Activated T-cell treated with anti-CD3 and anti-CD28 coated beads, Interleukin-2, amount 50 U/mL, for 72 hours (primary cell): Measurements from ENCODE around the gene ASCC1. TPM values are rescaled to one million over a fixed set of nuclear protein-coding genes. Genes with fewer than 3 reads are reported as not detected.

Source experiments
- ATAC-seq, 2 donors: fragments of 150-1000 bp; cut with Tn5 transposase; replicated peaks in 1 of 2; 2 replicates each; pipeline ENCODE4 v1.10.0; 2021; ENCODE audit warnings: moderate library complexity in 2 of 2, mild to moderate bottlenecking in 1 of 2
- DNase-seq, 2 donors: peaks; one replicate each; pipeline ENCODE4 v3.0.0; 2021 to 2022; ENCODE audit warnings: mixed read lengths in 1 of 2
- H3K27ac Mint-ChIP-seq: one replicate; pipeline ENCODE4 v1.8.0; 2022; ENCODE audit warnings: mild to moderate bottlenecking, moderate library complexity, mixed read lengths
- H3K27me3 Mint-ChIP-seq: one replicate; pipeline ENCODE4 v1.8.0; 2022; ENCODE audit warnings: low read depth, mixed read lengths
- H3K36me3 Mint-ChIP-seq, 2 donors: one replicate each; pipeline ENCODE4 v1.8.0; 2022; ENCODE audit warnings: mixed read lengths in 2 of 2, mild to moderate bottlenecking in 1 of 2; ENCODE audit not compliant: insufficient read depth in 2 of 2
- H3K4me1 Mint-ChIP-seq: one replicate; pipeline ENCODE4 v1.8.0; 2022; ENCODE audit warnings: low read depth, mixed read lengths
- H3K4me3 Mint-ChIP-seq, 2 donors: one replicate each; pipeline ENCODE4 v1.8.0; 2022; ENCODE audit warnings: mild to moderate bottlenecking in 2 of 2, mixed read lengths in 2 of 2, moderate library complexity in 2 of 2
- H3K9me3 Mint-ChIP-seq, 2 donors: one replicate each; pipeline ENCODE4 v1.8.0; 2022; ENCODE audit warnings: mixed read lengths in 2 of 2
- total RNA-seq, 2 donors: library from RNA; stranded (reverse); gene quantifications; one replicate each; pipeline ENCODE4 v1.2.3, GENCODE V29; 2022

Gene ASCC1
- total RNA-seq, 2 donors from 2014 or later: 81.2 to 84.3 TPM

DNA sequence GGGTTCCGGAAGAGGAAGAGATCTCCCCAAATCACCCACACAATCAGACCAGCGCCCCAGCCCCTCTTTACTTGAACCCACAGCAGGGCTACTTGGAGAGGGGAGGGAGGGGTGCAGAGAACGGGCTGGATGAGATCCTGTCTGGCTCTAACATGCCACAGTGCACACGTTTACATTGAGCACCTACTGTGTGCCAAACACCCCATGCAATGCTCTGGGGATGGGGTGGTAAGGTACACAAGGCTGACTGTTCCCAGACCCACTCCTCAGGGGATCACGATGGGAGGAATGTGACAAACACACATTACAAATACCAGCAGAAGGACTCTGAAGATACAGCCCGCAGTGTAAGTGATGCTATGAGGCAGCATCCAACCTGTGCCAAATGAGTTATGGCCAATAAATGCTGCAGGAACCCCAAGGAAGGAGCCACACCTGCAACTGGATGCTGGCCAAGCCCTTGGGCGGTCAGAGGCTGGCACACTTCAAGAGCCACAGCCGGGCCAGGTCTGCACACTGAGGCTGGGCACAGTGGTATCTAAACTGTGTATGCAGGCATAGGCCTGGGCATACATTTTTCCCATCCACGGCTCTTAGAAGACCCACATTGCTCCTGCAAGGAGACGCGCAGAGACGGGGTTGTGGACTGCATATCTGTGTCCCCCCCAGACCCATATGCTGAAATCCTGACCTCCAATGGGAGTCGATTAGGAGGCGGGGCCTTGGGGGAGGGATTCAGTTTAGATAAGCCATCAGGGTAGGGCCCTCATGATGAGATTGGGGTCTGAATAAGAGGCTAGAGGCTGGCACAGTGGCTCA lies 134.1 kb downstream of the ASCC1 start:
- H3K4me1 Mint-ChIP-seq: peaks cover 95% of the 10 kb centered on the region
- DNase-seq (no peak), ATAC-seq (no peak)
- H3K4me3 Mint-ChIP-seq: peak overlapping the region; percentile 61 to 87
- H3K36me3 Mint-ChIP-seq: peaks cover 12 to 28% of the 10 kb centered on the region in 2 donors
- H3K27ac Mint-ChIP-seq: peak overlapping the region; percentile 89
- no peaks in the 10 kb centered on the region for H3K27me3 Mint-ChIP-seq
- no peaks in the 10 kb centered on the region for H3K9me3 Mint-ChIP-seq

DNA sequence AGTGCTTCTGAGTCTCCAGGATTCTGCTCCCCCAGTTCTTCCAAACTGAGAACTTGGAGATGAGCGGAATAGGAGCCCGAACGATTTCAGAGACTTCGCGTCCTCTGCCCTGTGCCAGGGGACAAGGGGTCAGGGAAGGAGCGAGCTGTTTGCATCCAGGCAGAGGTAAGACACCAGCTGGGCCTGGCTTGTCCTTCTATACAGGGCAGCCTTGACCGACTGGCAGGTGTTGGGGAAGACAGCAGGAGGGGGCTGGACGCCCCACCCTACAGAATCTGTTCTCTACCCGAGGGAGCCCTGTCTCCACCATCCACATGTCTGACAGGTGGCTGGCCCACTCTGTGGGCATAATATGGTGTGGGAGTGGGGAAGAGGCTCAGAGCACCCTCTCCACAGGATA lies 134.9 kb downstream of the ASCC1 start:
- peak overlapping the region; percentile 89 for H3K27ac Mint-ChIP-seq
- no peaks in the 10 kb centered on the region for H3K27me3 Mint-ChIP-seq
- peak overlapping the region; percentile 54 to 61 for H3K4me3 Mint-ChIP-seq
- ATAC-seq (no peak), DNase-seq (no peak)
- H3K4me1 Mint-ChIP-seq: peaks cover 97% of the 10 kb centered on the region
- no peaks in the 10 kb centered on the region for H3K9me3 Mint-ChIP-seq
- peaks cover 6 to 24% of the 10 kb centered on the region in 2 donors for H3K36me3 Mint-ChIP-seq

DNA sequence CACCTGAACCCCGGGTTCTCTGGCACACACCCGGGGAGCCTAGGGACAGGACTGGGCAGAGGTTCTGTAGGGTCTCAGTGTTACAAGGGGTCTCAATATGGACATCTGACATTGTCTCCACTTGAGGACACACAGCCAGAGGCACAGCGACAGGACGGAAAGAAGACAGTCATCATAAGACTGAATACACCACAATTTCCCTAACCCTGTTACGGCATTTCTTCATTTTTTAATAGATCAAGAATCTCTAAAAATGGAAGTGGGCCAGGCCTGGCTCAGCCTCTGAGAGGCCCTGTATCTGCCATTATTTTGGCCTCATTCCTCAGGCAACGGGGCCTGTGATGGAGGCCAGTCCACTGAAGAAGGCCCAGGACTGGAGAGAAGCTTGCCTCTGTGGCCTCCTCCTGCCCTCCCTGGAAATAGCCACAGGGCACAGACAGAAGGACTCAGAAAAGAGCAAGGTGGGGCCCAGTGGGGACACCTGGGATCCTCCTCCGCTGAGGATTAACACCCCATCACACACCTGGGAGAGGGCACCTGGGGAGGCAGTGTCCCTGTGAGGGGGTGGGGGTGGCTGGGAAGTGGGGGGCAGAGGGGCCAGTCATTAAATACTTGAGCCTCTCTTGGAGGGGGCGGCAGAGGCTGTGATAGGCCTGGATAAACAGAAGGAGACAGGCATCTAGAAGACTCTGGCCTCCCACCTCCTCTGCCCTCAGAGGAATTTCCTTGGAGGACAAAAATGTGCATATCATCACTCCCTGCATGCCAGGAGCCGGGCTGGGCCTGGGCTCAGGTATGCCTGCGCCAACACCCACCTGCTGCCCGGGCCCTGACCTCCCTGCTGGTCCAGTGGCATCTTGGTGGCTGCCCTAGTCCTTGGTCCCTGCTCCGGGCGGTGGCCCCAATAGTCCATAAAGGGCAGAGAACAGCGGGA lies 135.8 kb downstream of the ASCC1 start:
- H3K27ac Mint-ChIP-seq: peak overlapping the region; percentile 95
- ATAC-seq: no peak
- no peaks in the 10 kb centered on the region for H3K9me3 Mint-ChIP-seq
- DNase-seq: no peak
- H3K27me3 Mint-ChIP-seq: no peaks in the 10 kb centered on the region
- H3K36me3 Mint-ChIP-seq: peaks cover 3 to 20% of the 10 kb centered on the region in 2 donors
- peak overlapping the region; percentile 61 to 74 for H3K4me3 Mint-ChIP-seq
- peaks cover 97% of the 10 kb centered on the region for H3K4me1 Mint-ChIP-seq

DNA sequence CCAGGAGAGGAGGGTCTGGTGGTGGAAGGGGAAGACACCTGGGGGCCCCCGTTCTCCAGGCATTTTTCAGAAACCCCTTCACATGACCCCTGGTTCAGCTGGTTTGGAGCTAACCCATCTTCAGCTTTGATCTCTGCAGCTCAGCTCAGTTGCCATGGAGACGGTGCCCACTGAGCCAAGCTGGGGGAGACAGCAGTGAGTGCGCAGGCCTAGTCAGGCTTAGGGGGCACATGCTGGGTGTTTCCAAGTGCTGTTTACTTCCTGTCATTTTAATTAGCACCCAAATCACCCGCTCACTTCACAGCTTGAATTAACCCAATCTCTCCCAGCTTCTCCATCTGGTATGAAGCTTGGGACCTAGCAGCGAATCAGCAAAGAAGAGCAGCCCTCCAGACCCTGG lies 136.7 kb downstream of the ASCC1 start:
- Mint-ChIP-seq H3K27me3 (no peaks in the 10 kb centered on the region), H3K36me3 (peaks cover 3 to 17% of the 10 kb centered on the region in 2 donors), H3K9me3 (no peaks in the 10 kb centered on the region), H3K4me3 (peak overlapping the region; percentile 61 to 74), H3K27ac (peak overlapping the region; percentile 95), H3K4me1 (peaks cover 97% of the 10 kb centered on the region)
- peak; percentile 58 to 59 for DNase-seq
- peak; percentile 39 to 45 for ATAC-seq

DNA sequence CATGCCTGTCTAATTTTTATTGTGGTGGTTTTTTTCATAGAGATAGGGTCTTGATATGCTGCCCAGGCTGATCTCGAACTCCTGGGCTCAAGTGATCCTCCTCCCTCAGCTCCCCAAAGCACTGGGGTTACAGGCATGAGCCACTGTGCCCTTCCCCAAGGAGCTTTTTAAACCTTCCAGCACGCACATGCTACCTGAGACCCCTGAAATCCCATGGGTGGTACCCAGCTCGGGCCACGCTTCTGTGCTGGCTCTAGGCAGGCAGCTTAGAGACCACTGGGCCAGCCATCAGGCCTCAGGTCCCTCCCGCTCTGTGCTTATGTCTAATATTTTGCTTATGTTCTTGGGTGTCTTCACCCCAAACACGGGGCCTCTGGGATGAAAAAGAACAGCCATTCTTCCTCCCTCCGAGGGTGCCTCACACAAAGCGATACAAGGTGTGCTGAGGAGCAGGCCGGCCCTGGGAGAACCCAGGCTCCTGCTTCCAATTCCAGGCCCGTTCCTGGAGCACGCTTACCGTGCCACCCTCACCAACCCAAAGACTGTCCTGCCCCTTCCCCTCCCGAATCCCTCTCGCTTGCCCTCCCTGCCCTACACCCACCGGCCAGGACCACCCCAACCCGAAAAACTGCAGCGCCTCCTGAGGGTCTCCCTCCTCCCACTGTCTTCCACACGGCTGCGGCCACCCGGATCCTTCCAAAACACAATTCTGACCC lies 138.6 kb downstream of the ASCC1 start:
- H3K27ac Mint-ChIP-seq: peak overlapping the region; percentile 83
- H3K4me3 Mint-ChIP-seq: peak overlapping the region; percentile 41 to 70
- ATAC-seq (no peak), DNase-seq (no peak)
- H3K36me3 Mint-ChIP-seq: peaks cover 3 to 18% of the 10 kb centered on the region in 2 donors
- H3K9me3 Mint-ChIP-seq: no peaks in the 10 kb centered on the region
- H3K4me1 Mint-ChIP-seq: peaks cover 89% of the 10 kb centered on the region
- H3K27me3 Mint-ChIP-seq: no peaks in the 10 kb centered on the region

DNA sequence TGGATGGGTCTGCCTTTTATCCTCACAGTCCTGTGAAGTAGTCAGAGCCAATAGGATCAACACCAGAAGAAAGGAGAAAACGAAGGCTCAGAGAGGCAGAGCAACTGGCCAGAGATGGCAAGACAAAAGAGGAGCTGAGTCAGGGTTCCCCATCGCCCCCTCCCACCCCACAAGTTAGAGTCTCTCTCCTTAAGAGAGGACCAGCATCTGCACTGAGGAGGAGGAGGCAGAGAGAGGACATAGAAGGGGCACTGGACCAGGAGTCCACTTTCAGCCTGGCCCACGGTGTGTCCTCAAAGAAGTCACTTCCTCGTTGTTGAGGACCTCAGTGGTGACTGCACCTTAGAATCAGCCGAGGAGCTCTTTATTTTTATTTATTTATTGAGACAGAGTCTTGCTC lies 139.3 kb downstream of the ASCC1 start:
- H3K27ac Mint-ChIP-seq: peak overlapping the region; percentile 81
- H3K36me3 Mint-ChIP-seq: peaks cover 4 to 20% of the 10 kb centered on the region in 2 donors
- H3K4me1 Mint-ChIP-seq: peaks cover 87% of the 10 kb centered on the region
- ATAC-seq: no peak
- H3K4me3 Mint-ChIP-seq: peak overlapping the region; percentile 31 to 46
- no peaks in the 10 kb centered on the region for H3K9me3 Mint-ChIP-seq
- DNase-seq: no peak
- H3K27me3 Mint-ChIP-seq: no peaks in the 10 kb centered on the region

DNA sequence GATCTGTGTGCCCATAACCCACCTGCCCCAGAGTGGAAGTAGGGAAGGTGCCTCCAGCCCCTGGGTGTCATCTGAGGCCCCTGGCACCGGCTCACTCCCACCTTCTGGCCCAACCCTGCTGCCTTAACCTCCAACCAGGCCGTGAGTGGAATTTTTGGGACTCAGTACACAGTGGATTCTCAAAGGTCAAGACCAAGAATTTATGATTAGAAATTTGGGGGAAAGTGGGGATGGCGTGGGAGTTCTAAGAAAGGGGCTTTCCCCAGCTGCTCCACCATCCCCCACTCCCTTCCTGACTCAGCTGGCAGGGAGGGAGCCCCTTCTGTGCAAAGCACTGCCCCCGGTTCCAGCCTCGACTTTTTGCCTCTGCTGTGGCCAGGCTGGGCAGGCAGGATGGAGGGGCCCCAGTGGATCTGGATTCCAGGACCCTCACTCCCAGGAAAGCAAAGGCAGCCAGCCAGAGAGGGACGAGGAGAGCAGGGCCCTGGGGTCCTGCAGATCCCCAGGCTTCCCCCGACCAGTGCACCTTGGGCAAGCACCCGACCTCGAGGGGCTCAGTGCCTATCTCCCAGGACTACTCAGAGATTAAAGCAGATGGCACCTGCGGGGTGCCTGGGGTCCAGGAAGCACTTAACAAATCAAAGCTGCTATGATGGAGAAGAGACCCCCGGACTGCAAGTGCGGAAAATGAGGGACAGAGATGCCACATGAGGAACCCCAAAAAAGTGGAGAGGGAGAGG lies 140.5 kb downstream of the ASCC1 start:
- H3K4me1 Mint-ChIP-seq: peaks cover 86% of the 10 kb centered on the region
- ATAC-seq (peak; percentile 12 to 18), DNase-seq (peak in 1 of 2 donors; percentile 26)
- H3K27me3 Mint-ChIP-seq: no peaks in the 10 kb centered on the region
- H3K9me3 Mint-ChIP-seq: no peaks in the 10 kb centered on the region
- H3K4me3 Mint-ChIP-seq: peak overlapping the region; percentile 50 to 62
- H3K27ac Mint-ChIP-seq: peak overlapping the region; percentile 81
- H3K36me3 Mint-ChIP-seq: peaks cover 9 to 23% of the 10 kb centered on the region in 2 donors

DNA sequence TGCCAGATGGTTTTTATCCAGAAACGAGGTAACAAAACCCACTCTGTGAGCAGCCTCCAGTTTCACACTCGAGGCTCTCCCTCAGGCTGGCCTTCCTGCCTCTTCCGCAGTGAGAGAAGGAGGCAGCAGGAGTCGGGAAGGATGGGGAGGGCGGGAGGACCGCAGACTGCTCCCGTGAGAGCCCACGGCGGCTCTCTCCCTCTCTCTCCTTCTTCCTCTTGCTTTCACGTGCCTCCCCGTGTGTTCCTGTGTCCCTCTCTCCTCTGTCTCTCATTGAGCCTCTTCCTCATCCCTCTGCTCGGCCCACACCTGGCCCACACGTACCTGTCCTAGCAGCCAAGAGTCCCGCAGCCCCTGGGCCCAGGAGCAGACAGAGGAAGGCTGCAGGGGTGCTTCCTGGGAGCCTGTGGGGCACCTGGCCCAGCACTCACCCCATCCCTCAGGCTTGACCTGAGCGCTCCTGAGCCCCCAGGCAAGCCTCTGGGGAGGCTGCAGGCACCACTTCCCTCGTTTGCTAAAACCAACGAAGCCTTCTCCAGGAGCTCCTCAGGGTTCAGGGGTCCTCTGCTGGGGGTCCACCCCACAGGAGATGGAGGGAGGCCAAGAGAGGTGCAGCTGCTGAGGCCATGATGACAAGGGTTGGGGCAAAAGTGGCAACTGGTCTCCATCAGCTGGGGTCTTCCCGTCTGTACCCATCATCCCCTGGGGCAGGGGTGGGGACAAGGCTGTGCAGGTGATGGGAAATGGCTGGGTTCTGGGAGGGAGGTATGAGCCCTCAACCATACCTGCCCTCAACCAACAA lies 141.3 kb downstream of the ASCC1 start:
- peak overlapping the region in 1 of 2 donors; percentile 6 for H3K4me3 Mint-ChIP-seq
- H3K4me1 Mint-ChIP-seq: peaks cover 82% of the 10 kb centered on the region
- ATAC-seq (no peak), DNase-seq (no peak)
- no peaks in the 10 kb centered on the region for H3K27me3 Mint-ChIP-seq
- peak overlapping the region; percentile 77 for H3K27ac Mint-ChIP-seq
- no peaks in the 10 kb centered on the region for H3K9me3 Mint-ChIP-seq
- peaks cover 10 to 27% of the 10 kb centered on the region in 2 donors for H3K36me3 Mint-ChIP-seq

DNA sequence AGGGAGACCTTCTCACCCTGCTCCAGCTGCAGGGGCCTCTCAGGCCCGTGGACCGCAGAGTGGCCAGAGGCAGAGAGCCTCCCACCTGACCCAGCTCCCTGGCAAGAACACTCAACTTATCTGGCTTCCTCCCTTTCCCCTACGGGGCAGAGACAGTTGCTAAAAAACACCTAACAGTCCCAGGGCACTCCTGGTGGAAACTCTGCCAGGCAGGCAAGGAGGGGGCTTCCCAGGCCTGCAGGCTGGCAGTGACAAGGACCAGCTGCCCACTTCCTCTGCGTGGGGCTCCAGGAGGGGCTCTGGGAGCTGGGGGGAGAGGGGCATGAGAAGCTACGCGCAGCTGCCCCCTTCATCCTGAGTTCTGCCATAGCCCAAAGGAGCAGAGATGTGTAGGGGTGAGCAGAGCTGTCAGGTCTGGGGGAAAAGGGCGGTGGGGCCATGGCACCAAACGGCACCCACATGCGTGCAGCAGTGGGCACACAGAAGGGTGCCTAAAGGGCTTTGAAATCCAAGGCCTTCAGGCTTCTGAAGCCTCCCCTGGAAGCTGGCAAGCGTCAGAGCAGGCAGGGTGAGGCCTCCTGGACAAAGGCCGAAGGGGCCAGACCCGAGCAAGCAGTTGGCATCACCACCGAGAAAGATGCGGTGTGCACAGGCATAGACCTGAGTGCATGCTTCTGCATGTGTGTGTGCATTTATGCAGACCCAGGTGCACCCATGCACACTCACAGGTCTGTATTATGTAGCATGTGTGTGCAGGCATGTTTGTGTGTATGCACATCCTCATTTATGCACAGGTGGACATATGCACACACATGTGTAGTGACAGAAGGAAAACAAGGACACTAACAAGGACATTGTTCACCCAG lies 142.1 kb downstream of the ASCC1 start:
- no peak for ATAC-seq
- H3K4me1 Mint-ChIP-seq: peaks cover 81% of the 10 kb centered on the region
- no peaks in the 10 kb centered on the region for H3K9me3 Mint-ChIP-seq
- no peak for DNase-seq
- no peaks in the 10 kb centered on the region for H3K27me3 Mint-ChIP-seq
- no peak overlapping the region for H3K4me3 Mint-ChIP-seq
- H3K36me3 Mint-ChIP-seq: peaks cover 15 to 33% of the 10 kb centered on the region in 2 donors
- peak overlapping the region; percentile 82 for H3K27ac Mint-ChIP-seq

DNA sequence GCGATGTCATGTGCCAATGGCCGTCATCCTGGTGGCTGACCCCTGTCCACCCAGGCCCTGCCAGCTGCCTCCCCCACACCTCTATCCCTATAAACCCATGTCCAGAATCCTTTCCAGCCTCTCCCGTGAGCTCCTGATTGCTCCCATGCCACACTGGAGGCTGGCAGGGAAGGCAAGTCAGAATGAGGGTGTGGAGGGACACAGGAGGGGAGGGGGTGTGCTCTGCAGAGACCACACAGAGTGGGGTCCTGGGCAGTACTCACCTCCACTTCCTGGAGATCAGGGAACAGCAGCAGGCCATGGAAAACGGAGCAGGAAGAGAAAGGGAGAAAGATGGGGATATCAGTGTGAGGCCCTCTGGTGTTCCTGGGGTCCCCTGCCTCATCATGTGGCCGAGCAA lies 143.4 kb downstream of the ASCC1 start:
- no peak overlapping the region for H3K4me3 Mint-ChIP-seq
- peaks cover 15 to 26% of the 10 kb centered on the region in 2 donors for H3K36me3 Mint-ChIP-seq
- H3K27ac Mint-ChIP-seq: no peak overlapping the region
- ATAC-seq (no peak), DNase-seq (no peak)
- H3K9me3 Mint-ChIP-seq: no peaks in the 10 kb centered on the region
- peaks cover 70% of the 10 kb centered on the region for H3K4me1 Mint-ChIP-seq
- H3K27me3 Mint-ChIP-seq: no peaks in the 10 kb centered on the region

DNA sequence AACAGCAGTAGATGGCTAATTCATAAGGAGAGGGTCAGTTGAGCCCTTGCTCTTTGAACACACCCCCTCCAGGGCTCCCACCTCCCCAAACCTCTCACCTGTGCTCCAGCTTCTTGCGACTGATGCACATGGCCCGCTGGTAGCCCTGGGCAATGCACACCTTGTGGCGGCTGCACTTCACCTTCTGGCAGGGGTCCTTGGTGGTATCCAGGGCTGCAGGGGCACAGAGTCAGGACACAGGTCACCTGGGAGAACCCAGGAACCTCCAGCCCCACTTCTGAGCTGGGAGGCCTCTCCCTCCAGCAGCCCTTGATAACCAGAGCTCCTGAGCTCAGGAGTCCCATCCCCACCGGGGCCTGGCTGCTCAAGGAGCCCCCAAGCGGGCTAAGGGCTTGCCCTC lies 144.0 kb downstream of the ASCC1 start:
- ATAC-seq (no peak), DNase-seq (no peak)
- Mint-ChIP-seq H3K36me3 (peaks cover 15 to 26% of the 10 kb centered on the region in 2 donors), H3K27ac (no peak overlapping the region), H3K27me3 (no peaks in the 10 kb centered on the region), H3K4me3 (no peak overlapping the region), H3K4me1 (peaks cover 64% of the 10 kb centered on the region), H3K9me3 (no peaks in the 10 kb centered on the region)
